ENCODE measurements around the gene JUP.

JUP gene

GRCh38 chr17:41705271-41705991 lies 81.1 kb downstream of the JUP start:
- Histone ChIP-seq H3K9ac (ENCODE audit: low read length) (no peak overlapping the region), H3K4me1 (ENCODE audit: control insufficient read depth, low read depth, low read length) (peaks cover 12% of the 10 kb centered on the region), H3K4me3 (ENCODE audit: low read length) (no peak overlapping the region), H3K27ac (ENCODE audit: low read length) (no peak overlapping the region), H3K27me3 (ENCODE audit: control insufficient read depth, insufficient read depth, low read length) (peaks cover 50% of the 10 kb centered on the region), H3K9me3 (ENCODE audit: control insufficient read depth, low read depth, low read length) (no peaks in the 10 kb centered on the region), H3K36me3 (ENCODE audit: control insufficient read depth, low read depth, low read length) (no peaks in the 10 kb centered on the region)

All from iPS-18a (cell line).